T follicular helper cell (primary cell): ENCODE results near the gene C1orf56.

Source experiments
- DNase-seq: peaks from one replicate; pipeline ENCODE4 v3.0.0-alpha.2; 2020; ENCODE audit warnings: low read depth
- total RNA-seq, 2 experiments: gene quantifications; one replicate each; lab custom pipeline; 2026; lab: John Stamatoyannopoulos, UW

The C1orf56 gene
- total RNA-seq = 1.1 to 1.7 reads per million in 2 experiments

DNA sequence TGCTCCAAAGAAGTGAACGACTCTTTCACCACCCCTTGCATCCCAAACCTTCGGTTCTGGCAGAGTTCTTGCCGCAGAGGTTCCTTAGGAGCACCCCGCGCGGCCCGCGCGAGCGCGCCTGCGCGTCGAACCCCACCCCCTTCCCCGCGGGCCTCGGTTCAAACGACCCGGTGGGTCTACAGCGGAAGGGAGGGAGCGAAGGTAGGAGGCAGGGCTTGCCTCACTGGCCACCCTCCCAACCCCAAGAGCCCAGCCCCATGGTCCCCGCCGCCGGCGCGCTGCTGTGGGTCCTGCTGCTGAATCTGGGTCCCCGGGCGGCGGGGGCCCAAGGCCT is at the start of gene C1orf56:
TSS of gene C1orf56 (plus strand) at position 161 of the 334 bp plus-strand sequence. CDS start at position 258, 97 bp downstream.
- peak; percentile 30 for DNase-seq

DNA sequence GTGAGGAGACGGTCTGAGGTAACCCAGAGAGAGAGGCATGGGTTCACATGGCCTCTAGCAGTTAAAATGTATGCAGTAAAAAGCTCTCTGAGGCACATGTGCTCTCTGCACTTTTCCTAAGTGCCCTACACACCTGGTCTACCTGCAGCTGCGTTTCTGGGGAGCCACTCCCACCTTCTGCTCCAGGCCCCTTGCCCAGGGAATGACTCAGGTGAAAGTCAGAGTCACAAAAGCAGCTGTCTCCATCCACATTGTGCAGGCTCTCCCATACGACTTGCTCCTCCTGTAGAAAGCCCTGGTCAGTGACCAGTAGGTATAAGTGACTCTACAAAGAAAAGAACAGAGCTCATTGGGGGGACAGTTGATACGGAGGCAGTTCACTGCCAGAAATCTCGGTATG is 49.6 kb upstream of the C1orf56 start:
- no peak for DNase-seq

- DNase-seq = no peak
These were observed 48.4 kb upstream of the C1orf56 start for GRCh38 chr1:150999051-150999674.

GRCh38 chr1:150999926-151000325 is 47.6 kb upstream of the C1orf56 start:
- no peak for DNase-seq

DNA sequence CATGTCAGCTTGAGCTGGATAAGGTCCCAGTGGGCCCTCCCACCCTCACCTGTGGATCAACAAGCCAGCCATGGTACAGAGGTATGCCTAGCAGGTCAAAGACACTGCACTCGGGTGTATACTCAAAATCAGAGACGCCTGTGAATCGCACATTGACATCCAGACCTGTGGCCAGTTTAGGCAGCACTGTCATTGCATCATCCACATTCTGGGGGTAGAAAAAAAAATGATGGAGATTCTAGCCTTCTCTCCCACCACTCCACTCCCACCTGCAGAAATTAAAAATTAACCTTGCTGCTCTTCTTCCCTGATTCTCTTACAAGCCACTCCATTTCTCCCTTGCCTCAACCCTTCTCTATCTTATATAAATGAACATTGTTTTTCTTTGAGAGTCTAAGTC is 47.1 kb upstream of the C1orf56 start:
- DNase-seq = no peak

GRCh38 chr1:151001602-151002001 is 45.9 kb upstream of the C1orf56 start:
- DNase-seq = no peak

GRCh38 chr1:151002051-151002450 is 45.5 kb upstream of the C1orf56 start:
- DNase-seq = no peak

GRCh38 chr1:151002611-151003010 is 44.9 kb upstream of the C1orf56 start:
- DNase-seq = no peak

- no peak for DNase-seq
These were observed 44.4 kb upstream of the C1orf56 start for GRCh38 chr1:151003180-151003579.

GRCh38 chr1:151005729-151006319 is 41.7 kb upstream of the C1orf56 start:
- DNase-seq = no peak

- DNase-seq = no peak
These were observed 41.1 kb upstream of the C1orf56 start, which contains the start of gene MINDY1 for GRCh38 chr1:151006327-151007052. MINDY1 (minus strand) TSS chr1:151006902; CDS start chr1:151002617, 4,285 bp downstream.

DNA sequence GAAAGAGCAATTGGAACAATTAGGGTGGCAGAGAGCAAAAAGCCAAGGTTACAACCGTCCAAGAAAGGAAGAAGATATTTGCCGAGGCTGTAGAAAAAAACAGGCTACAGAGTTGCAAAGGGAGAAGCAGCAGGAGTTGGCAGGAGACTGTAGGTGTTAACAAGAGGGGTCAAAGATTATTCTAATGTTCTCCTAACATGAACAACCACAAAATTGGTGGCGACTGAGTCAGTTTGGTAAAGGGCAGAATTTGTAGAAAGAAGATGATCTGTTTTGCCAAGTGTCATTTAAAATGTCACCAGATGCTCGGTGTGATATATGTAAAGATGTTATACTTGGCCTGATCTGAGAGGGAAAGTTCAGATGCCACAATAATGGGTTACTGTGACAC is 39.7 kb upstream of the C1orf56 start:
- no peak for DNase-seq

GRCh38 chr1:151008244-151009205 is 39.0 kb upstream of the C1orf56 start, which contains the start of gene PRUNE1:
PRUNE1 (plus strand) TSS chr1:151008449; CDS start chr1:151008633, 184 bp downstream.
- DNase-seq = peak; percentile 95

DNA sequence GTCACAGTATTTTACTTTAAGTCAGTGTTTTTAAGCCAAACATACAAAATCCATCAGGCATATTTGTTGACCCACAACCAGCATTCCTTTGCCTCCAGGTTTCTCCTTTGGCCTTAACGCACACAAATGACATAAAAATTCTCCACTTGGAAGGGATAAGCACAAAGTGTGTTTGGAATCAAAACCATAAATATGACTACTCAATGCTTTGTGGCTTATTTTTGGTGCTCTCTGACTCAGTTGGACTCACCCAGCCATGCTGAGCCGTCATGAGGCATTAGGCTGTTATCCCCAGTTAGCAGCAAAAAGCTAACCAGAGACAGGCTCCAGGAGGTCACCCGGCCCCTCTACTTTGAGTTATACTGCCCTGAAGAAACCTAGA is 38.4 kb upstream of the C1orf56 start:
- no peak for DNase-seq

DNA sequence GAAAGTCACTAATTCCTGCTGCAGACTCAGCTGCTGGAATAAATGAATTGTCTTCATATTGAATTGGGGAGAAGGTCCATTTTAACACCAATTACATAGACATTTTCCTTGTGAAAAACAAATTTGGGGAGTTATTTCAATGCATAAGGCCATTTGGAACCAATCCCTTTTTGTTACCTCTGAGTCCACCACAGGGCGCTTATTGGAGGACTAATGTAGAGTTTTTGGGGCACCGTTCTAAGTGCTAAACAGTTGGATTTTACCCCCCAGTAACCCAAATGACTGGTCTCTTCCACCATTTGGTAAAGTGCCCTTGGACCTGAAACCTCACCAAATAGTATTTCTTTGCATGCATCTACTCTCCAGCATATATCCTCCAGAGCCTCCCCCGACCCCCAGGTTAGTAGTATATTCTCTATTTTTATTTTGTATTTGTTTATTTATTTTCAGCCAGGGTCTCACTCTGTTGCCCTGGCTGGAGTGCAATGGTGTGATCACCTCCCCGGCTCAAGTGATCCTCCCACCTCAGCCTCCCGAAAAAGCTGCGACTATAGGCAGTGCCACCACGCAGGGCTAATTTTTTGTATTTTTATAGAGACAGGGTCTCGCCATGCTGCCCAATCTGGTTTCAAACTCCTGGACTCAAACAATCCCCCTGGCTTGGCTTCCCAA is 37.7 kb upstream of the C1orf56 start:
- DNase-seq = no peak

DNA sequence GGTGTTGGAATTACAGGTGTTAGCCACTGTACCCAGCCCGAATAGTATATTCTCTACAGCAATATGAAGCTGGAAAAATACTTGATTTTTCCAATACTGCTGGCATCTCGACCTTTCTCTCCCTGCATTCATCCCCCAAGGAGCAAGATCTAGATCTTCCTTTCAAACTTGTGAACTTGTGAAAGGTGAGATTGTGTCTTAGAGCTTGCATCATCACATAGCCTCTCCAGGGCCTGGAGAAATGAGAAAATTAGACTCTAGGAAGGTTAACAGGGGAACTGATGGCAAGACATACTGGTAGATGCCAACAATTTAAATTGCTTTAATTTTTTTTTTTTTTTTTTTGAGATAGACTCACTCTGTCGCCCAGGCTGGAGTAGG is 37.2 kb upstream of the C1orf56 start:
- no peak for DNase-seq

GRCh38 chr1:151011154-151011850 is 36.2 kb upstream of the C1orf56 start:
- no peak for DNase-seq

DNA sequence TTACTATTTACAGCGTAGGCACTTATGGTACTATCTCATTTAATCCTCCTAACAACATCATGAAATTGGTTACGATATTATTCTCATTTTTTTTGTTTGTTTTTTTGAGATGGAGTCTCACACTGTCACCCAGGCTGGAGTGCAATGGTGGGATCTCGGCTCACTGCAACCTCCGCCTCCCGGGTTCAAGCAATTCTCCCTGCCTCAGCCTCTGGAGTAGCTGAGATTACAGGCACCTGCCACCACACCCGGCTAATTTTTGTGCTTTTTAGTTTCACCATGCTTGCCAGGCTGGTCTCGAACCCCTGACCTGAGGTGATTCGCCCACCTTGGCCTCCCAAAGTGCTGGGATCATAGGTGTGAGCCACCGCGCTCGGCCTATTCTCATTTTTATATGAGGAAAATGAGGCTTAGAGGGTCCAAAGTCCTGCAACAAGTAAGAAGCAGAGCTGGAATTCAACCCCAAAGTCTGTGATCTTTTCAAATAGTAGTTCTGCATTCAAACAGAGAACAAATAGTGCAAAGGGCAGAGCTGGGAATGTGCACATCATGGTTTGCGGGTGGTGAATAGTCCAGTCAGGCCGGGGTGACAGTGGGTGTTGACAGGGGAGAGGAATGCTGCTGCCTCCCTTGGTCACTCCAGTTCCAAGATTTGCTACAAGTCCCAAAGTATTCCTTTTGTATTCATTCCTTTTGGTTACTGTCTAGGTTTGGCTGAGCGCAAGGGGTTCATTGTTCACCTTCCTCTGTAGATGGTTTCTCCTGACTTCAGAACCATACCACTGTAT is 34.7 kb upstream of the C1orf56 start:
- no peak for DNase-seq

- DNase-seq = no peak
These were observed 34.0 kb upstream of the C1orf56 start for GRCh38 chr1:151013518-151013917.
